Measurements from ENCODE around the gene COPG2.

DNA sequence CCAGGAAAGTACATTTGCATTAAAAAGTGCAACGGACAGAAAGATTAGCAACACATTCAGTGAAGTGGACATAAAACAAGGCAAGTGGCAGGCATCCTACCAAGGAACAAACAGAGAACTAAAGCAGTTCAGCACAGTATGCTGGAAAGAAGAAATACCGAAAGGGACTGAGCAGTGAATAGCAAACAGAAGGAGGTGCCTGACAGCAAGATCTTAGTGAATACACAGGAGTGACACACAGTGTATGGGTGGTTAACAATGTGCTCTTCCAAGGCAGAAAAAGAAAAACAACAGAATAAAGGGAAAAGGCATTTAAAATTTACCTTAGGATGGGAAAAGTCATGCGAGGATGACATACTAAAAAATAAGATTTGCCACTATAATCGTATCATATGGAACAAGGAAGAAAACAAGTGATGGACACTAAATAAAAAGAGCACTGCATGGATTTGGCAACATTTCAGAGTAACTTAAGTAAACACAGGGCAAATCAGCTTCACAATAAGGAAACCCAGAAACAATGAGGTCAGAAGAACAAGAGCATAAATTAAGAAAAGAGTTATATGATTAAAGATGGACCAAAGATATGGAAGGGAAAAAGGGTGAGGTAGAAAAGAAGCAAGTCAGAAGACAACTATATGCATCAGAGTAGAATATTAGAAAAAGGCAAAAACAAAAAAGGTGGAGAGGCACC lies 147.1 kb downstream of the COPG2 start:
- TF ChIP-seq, protein P1, sequence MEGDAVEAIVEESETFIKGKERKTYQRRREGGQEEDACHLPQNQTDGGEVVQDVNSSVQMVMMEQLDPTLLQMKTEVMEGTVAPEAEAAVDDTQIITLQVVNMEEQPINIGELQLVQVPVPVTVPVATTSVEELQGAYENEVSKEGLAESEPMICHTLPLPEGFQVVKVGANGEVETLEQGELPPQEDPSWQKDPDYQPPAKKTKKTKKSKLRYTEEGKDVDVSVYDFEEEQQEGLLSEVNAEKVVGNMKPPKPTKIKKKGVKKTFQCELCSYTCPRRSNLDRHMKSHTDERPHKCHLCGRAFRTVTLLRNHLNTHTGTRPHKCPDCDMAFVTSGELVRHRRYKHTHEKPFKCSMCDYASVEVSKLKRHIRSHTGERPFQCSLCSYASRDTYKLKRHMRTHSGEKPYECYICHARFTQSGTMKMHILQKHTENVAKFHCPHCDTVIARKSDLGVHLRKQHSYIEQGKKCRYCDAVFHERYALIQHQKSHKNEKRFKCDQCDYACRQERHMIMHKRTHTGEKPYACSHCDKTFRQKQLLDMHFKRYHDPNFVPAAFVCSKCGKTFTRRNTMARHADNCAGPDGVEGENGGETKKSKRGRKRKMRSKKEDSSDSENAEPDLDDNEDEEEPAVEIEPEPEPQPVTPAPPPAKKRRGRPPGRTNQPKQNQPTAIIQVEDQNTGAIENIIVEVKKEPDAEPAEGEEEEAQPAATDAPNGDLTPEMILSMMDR (conservative IDR thresholded peaks at IDR 0.05), result no peak
- TF ChIP-seq EZH2 (IDR thresholded peaks at IDR 0.05; ENCODE audit: low read depth), result no peak

All from PC-9 (cell line).